Measurements from ENCODE around the gene CACNA2D1.

The CACNA2D1 gene

GRCh38 chr7:82443547-82444219 is at the start of gene CACNA2D1:
TSS of gene CACNA2D1 (minus strand) at chr7:82443777.
- peak; percentile 92 for DNase-seq

GRCh38 chr7:82481499-82482097 is 38.0 kb upstream of the CACNA2D1 start:
- peak; percentile 26 for DNase-seq

GRCh38 chr7:82477733-82478515 is 34.3 kb upstream of the CACNA2D1 start:
- no peak for DNase-seq

- DNase-seq = no peak
Measured at GRCh38 chr7:82472966-82473365, 29.4 kb upstream of the CACNA2D1 start.

GRCh38 chr7:82471351-82472020 is 27.9 kb upstream of the CACNA2D1 start:
- no peak for DNase-seq

GRCh38 chr7:82469207-82469606 is 25.6 kb upstream of the CACNA2D1 start:
- DNase-seq = no peak

- no peak for DNase-seq
Measured at GRCh38 chr7:82468435-82468834, 24.9 kb upstream of the CACNA2D1 start.

- no peak for DNase-seq
Measured at GRCh38 chr7:82467020-82467419, 23.4 kb upstream of the CACNA2D1 start.

- no peak for DNase-seq
Measured at GRCh38 chr7:82464372-82464771, 20.8 kb upstream of the CACNA2D1 start.

GRCh38 chr7:82455295-82455694 is 11.7 kb upstream of the CACNA2D1 start:
- no peak for DNase-seq

- DNase-seq = no peak
Measured at GRCh38 chr7:82450759-82451158, 7.2 kb upstream of the CACNA2D1 start.

GRCh38 chr7:82449910-82450309 is 6.3 kb upstream of the CACNA2D1 start:
- no peak for DNase-seq

GRCh38 chr7:82446897-82447296 is 3.3 kb upstream of the CACNA2D1 start:
- no peak for DNase-seq

GRCh38 chr7:82445271-82445670 is 1.7 kb upstream of the CACNA2D1 start:
- DNase-seq = no peak

GRCh38 chr7:82444220-82444909 is 788 bp upstream of the CACNA2D1 start:
- no peak for DNase-seq

GRCh38 chr7:82443036-82443546 is 486 bp downstream of the CACNA2D1 start:
- DNase-seq = peak; percentile 49

GRCh38 chr7:82442492-82443035 is 1.0 kb downstream of the CACNA2D1 start:
- no peak for DNase-seq

GRCh38 chr7:82441669-82442478 is 1.7 kb downstream of the CACNA2D1 start:
- peak; percentile 12 for DNase-seq

- DNase-seq = no peak
Measured at GRCh38 chr7:82438521-82438920, 5.1 kb downstream of the CACNA2D1 start.

- no peak for DNase-seq
Measured at GRCh38 chr7:82435769-82436168, 7.8 kb downstream of the CACNA2D1 start.

- DNase-seq = no peak
Measured at GRCh38 chr7:82434275-82435022, 9.1 kb downstream of the CACNA2D1 start.
